IgD-negative memory B cell (primary cell): Measurements from ENCODE around the gene SH3BGRL. TPM values are rescaled to one million over a fixed set of nuclear protein-coding genes. Genes with fewer than 3 reads are reported as not detected.
"Not testable (repeated sequence)": the region's sequence is repeated elsewhere in the genome, so short reads cannot be mapped to it uniquely, and the experiment has no call there.

Experiments used
- H3K27ac Mint-ChIP-seq, 3 donors: one replicate each; pipeline ENCODE4 v1.8.0; 2020 to 2022; ENCODE audit warnings: mild to moderate bottlenecking in 3 of 3, mixed read lengths in 3 of 3, moderate library complexity in 1 of 3
- H3K27me3 Mint-ChIP-seq: one replicate; pipeline ENCODE4 v1.8.0; 2021; ENCODE audit warnings: mixed read lengths
- H3K36me3 Mint-ChIP-seq: one replicate; pipeline ENCODE4 v1.8.0; 2020; ENCODE audit warnings: mild to moderate bottlenecking, mixed read lengths
- H3K4me1 Mint-ChIP-seq, 3 donors: one replicate each; pipeline ENCODE4 v1.8.0; 2020 to 2022; ENCODE audit warnings: mixed read lengths in 3 of 3, mild to moderate bottlenecking in 1 of 3
- H3K4me3 Mint-ChIP-seq, 4 donors: one replicate each; pipeline ENCODE4 v1.8.0; 2020 to 2022; ENCODE audit warnings: mild to moderate bottlenecking in 4 of 4, mixed read lengths in 4 of 4, moderate library complexity in 3 of 4
- H3K9me3 Mint-ChIP-seq, 3 donors: one replicate each; pipeline ENCODE4 v1.8.0; 2020 to 2021; ENCODE audit warnings: mixed read lengths in 3 of 3, mild to moderate bottlenecking in 1 of 3
- polyA plus RNA-seq: library from polyadenylated mRNA; unstranded; fragments of 300-500 nt; fragmentation: Illumina TruSeq; gene quantifications from one replicate; pipeline ENCODE4 v1.2.3, GENCODE V29; 2021

SH3BGRL gene
- polyA plus RNA-seq, 1 donor from 2014 or later: 255 TPM

- peaks cover 0 to 3% (median 3%) of the 10 kb centered on the region in 3 donors for H3K4me1 Mint-ChIP-seq
- H3K36me3 Mint-ChIP-seq: peaks cover 13% of the 10 kb centered on the region
- no peaks in the 10 kb centered on the region for H3K27me3 Mint-ChIP-seq
- peaks cover 16 to 41% (median 20%) of the 10 kb centered on the region in 3 donors for H3K9me3 Mint-ChIP-seq
- no peak overlapping the region for H3K4me3 Mint-ChIP-seq
- H3K27ac Mint-ChIP-seq: no peak overlapping the region
Observed at GRCh38 chrX:81291996-81292395, 90.1 kb downstream of the SH3BGRL start.

- Mint-ChIP-seq H3K36me3 (peaks cover 11% of the 10 kb centered on the region), H3K9me3 (peaks cover 16 to 29% (median 18%) of the 10 kb centered on the region in 3 donors), H3K4me3 (no peak overlapping the region), H3K27me3 (no peaks in the 10 kb centered on the region), H3K4me1 (peaks cover 0 to 3% (median 3%) of the 10 kb centered on the region in 3 donors), H3K27ac (no peak overlapping the region)
Observed at GRCh38 chrX:81294101-81294500, 92.2 kb downstream of the SH3BGRL start.

- Mint-ChIP-seq H3K27ac (no peak overlapping the region), H3K27me3 (no peaks in the 10 kb centered on the region), H3K4me3 (no peak overlapping the region), H3K9me3 (peaks cover 2 to 6% (median 2%) of the 10 kb centered on the region in 3 donors), H3K4me1 (peaks cover 0 to 9% (median 0%) of the 10 kb centered on the region in 3 donors), H3K36me3 (peaks cover 8% of the 10 kb centered on the region)
Observed at GRCh38 chrX:81301877-81302276, 100.0 kb downstream of the SH3BGRL start.

GRCh38 chrX:81304563-81304962, 102.7 kb downstream of the SH3BGRL start:
- peaks cover 0 to 9% (median 0%) of the 10 kb centered on the region in 3 donors for H3K4me1 Mint-ChIP-seq
- H3K9me3 Mint-ChIP-seq: peaks cover under 1 to 6% (median 2%) of the 10 kb centered on the region in 3 donors
- no peak overlapping the region for H3K27ac Mint-ChIP-seq
- peaks cover 10% of the 10 kb centered on the region for H3K36me3 Mint-ChIP-seq
- H3K4me3 Mint-ChIP-seq: no peak overlapping the region
- no peaks in the 10 kb centered on the region for H3K27me3 Mint-ChIP-seq

- Mint-ChIP-seq H3K27me3 (no peaks in the 10 kb centered on the region), H3K4me3 (no peak overlapping the region), H3K27ac (no peak overlapping the region), H3K36me3 (peaks cover 10% of the 10 kb centered on the region), H3K4me1 (peaks cover 0 to 9% (median 0%) of the 10 kb centered on the region in 3 donors), H3K9me3 (peaks cover 0 to 6% (median 2%) of the 10 kb centered on the region in 3 donors)
Observed at GRCh38 chrX:81305240-81305639, 103.3 kb downstream of the SH3BGRL start.

- H3K4me3 Mint-ChIP-seq: no peak overlapping the region
Observed at GRCh38 chrX:81308086-81308829, 106.4 kb downstream of the SH3BGRL start.

GRCh38 chrX:81316163-81316562, 114.3 kb downstream of the SH3BGRL start:
- Mint-ChIP-seq H3K4me3 (peak overlapping the region in 1 of 4 donors; percentile 45), H3K27me3 (no peaks in the 10 kb centered on the region), H3K9me3 (peaks cover 0 to 7% (median 3%) of the 10 kb centered on the region in 3 donors), H3K27ac (no peak overlapping the region), H3K36me3 (no peaks in the 10 kb centered on the region), H3K4me1 (peaks cover 0 to 7% (median 3%) of the 10 kb centered on the region in 3 donors)

More at GRCh38 chrX:81308086-81308829, 106.4 kb downstream of the SH3BGRL start:
- Mint-ChIP-seq H3K36me3 (peaks cover 10% of the 10 kb centered on the region), H3K9me3 (peaks cover 0 to 13% (median 3%) of the 10 kb centered on the region in 3 donors), H3K27ac (no peak overlapping the region), H3K4me1 (peaks cover 0 to 7% (median 3%) of the 10 kb centered on the region in 3 donors), H3K27me3 (no peaks in the 10 kb centered on the region)

GRCh38 chrX:81331653-81332052, 129.8 kb downstream of the SH3BGRL start:
- not testable (repeated sequence) for H3K36me3 Mint-ChIP-seq, H3K27ac Mint-ChIP-seq, H3K9me3 Mint-ChIP-seq

GRCh38 chrX:81336455-81337152, 134.7 kb downstream of the SH3BGRL start:
- H3K36me3 Mint-ChIP-seq: peaks cover 6% of the 10 kb centered on the region
- peaks cover 0 to 5% (median 3%) of the 10 kb centered on the region in 3 donors for H3K4me1 Mint-ChIP-seq
- no peaks in the 10 kb centered on the region for H3K27me3 Mint-ChIP-seq
- H3K27ac Mint-ChIP-seq: no peak overlapping the region
- H3K4me3 Mint-ChIP-seq: no peak overlapping the region
- peaks cover 2 to 6% (median 2%) of the 10 kb centered on the region in 3 donors for H3K9me3 Mint-ChIP-seq

More at GRCh38 chrX:81331653-81332052, 129.8 kb downstream of the SH3BGRL start:
- H3K27me3 Mint-ChIP-seq, H3K4me3 Mint-ChIP-seq, H3K4me1 Mint-ChIP-seq: not testable (repeated sequence)

GRCh38 chrX:81337805-81338204, 135.9 kb downstream of the SH3BGRL start:
- Mint-ChIP-seq H3K27me3 (no peaks in the 10 kb centered on the region), H3K4me3 (no peak overlapping the region), H3K4me1 (peaks cover 0 to 5% (median 0%) of the 10 kb centered on the region in 3 donors), H3K9me3 (peaks cover 2 to 6% (median 2%) of the 10 kb centered on the region in 3 donors), H3K36me3 (peaks cover 6% of the 10 kb centered on the region), H3K27ac (no peak overlapping the region)

- Mint-ChIP-seq H3K27me3 (no peaks in the 10 kb centered on the region), H3K36me3 (peaks cover 6% of the 10 kb centered on the region), H3K4me3 (no peak overlapping the region), H3K4me1 (peaks cover 0 to 5% (median 0%) of the 10 kb centered on the region in 3 donors), H3K9me3 (peaks cover 2 to 6% (median 2%) of the 10 kb centered on the region in 3 donors), H3K27ac (no peak overlapping the region)
Observed at GRCh38 chrX:81338924-81339323, 137.0 kb downstream of the SH3BGRL start.

- H3K4me1 Mint-ChIP-seq, H3K4me3 Mint-ChIP-seq, H3K27ac Mint-ChIP-seq, H3K27me3 Mint-ChIP-seq, H3K9me3 Mint-ChIP-seq, H3K36me3 Mint-ChIP-seq: not testable (repeated sequence)
Observed at GRCh38 chrX:81345296-81345695, 143.4 kb downstream of the SH3BGRL start.
